Suprapubic skin (tissue), 4 donors: ENCODE results near the gene C4orf51. TPM values are rescaled to one million over a fixed set of nuclear protein-coding genes. Genes with fewer than 3 reads are reported as not detected.

Source experiments
- DNase-seq, 2 donors: peaks; one replicate each; pipeline ENCODE4 v3.0.0-alpha.2; 2019; ENCODE audit warnings: low spot score in 2 of 2
- H3K27ac ChIP-seq: fragments of 200-600 bp; sonication (generic); one replicate; pipeline ENCODE4 v1.5.1; 2019
- H3K27me3 ChIP-seq: fragments of 200-600 bp; sonication (generic); one replicate; pipeline ENCODE4 v1.5.1; 2019
- H3K36me3 ChIP-seq: fragments of 200-600 bp; sonication (generic); one replicate; pipeline ENCODE4 v1.5.1; 2019
- H3K4me1 ChIP-seq: fragments of 200-600 bp; sonication (generic); one replicate; pipeline ENCODE4 v1.5.1; 2019
- H3K4me3 ChIP-seq: fragments of 200-600 bp; sonication (generic); one replicate; pipeline ENCODE4 v1.5.1; 2019; ENCODE audit warnings: mild to moderate bottlenecking
- H3K9me3 ChIP-seq: fragments of 200-600 bp; sonication (generic); one replicate; pipeline ENCODE4 v1.5.1; 2019
- CTCF ChIP-seq, 2 donors: fragments of 200-600 bp in 1 of 2; fragments of 450-650 bp in 1 of 2; sonication (generic) in 1 of 2; IDR thresholded peaks; one replicate each; pipeline ENCODE4 v1.5.1; 2016 to 2019; ENCODE audit warnings: antibody characterized with exemption in 2 of 2, mild to moderate bottlenecking in 1 of 2, moderate library complexity in 1 of 2
- EP300 ChIP-seq: sonication (generic); formaldehyde crosslinking; IDR thresholded peaks from one replicate; pipeline ENCODE4 v1.6.1; 2017; ENCODE audit warnings: antibody characterized with exemption
- POLR2A ChIP-seq, 2 donors: fragments of 450-650 bp; IDR thresholded peaks; one replicate each; pipeline ENCODE4 v1.6.1; 2017; ENCODE audit warnings: antibody characterized with exemption in 2 of 2, mild to moderate bottlenecking in 2 of 2, moderate library complexity in 2 of 2
- POLR2AphosphoS5 ChIP-seq, 3 donors: sonication (generic); formaldehyde crosslinking; IDR thresholded peaks; one replicate each; pipeline ENCODE4 v1.6.1; 2017; ENCODE audit warnings: antibody characterized with exemption in 3 of 3
- WGBS: methylation state at CpG from one replicate; pipeline ENCODE4 v1.1.5; 2018; 5-methylcytosine and 5-hydroxymethylcytosine counted together
- total RNA-seq, 4 donors: library from RNA; depleted of rRNA; stranded (reverse); fragments of >200 nt; gene quantifications; one replicate each; pipeline ENCODE4 v1.1.0, GENCODE V29; 2016

The C4orf51 gene
- total RNA-seq, 4 donors from 2014 or later: not detected

- WGBS: 71% methylated on average over 1 of the region's 1 CpG
- H3K27me3 ChIP-seq: no peaks in the 10 kb centered on the region
- no peak for DNase-seq
- TF ChIP-seq CTCF (IDR thresholded peaks at IDR 0.05) (no peak), EP300 (no peak), POLR2A (IDR thresholded peaks at IDR 0.05) (no peak), POLR2AphosphoS5 (IDR thresholded peaks at IDR 0.05) (no peak)
- H3K27ac ChIP-seq: no peak overlapping the region
- H3K4me3 ChIP-seq: no peak overlapping the region
- no peaks in the 10 kb centered on the region for H3K9me3 ChIP-seq
- H3K4me1 ChIP-seq: no peaks in the 10 kb centered on the region
- H3K36me3 ChIP-seq: peaks cover 7% of the 10 kb centered on the region
Measured at GRCh38 chr4:145756244-145756643, 76.3 kb downstream of the C4orf51 start.

- 95% methylated on average over 1 of the region's 1 CpG for WGBS
- no peak overlapping the region for H3K4me3 ChIP-seq
- H3K27me3 ChIP-seq: no peaks in the 10 kb centered on the region
- no peaks in the 10 kb centered on the region for H3K4me1 ChIP-seq
- no peak for DNase-seq
- no peak overlapping the region for H3K27ac ChIP-seq
- peaks cover 13% of the 10 kb centered on the region for H3K36me3 ChIP-seq
- no peaks in the 10 kb centered on the region for H3K9me3 ChIP-seq
- no peak for TF ChIP-seq POLR2A (IDR thresholded peaks at IDR 0.05)
- TF ChIP-seq CTCF (IDR thresholded peaks at IDR 0.05): no peak
- TF ChIP-seq EP300: no peak
- TF ChIP-seq POLR2AphosphoS5 (IDR thresholded peaks at IDR 0.05): no peak
Measured at GRCh38 chr4:145757188-145757587, 77.2 kb downstream of the C4orf51 start.

GRCh38 chr4:145760176-145760575, 80.2 kb downstream of the C4orf51 start:
- Histone ChIP-seq H3K4me1 (no peaks in the 10 kb centered on the region), H3K27ac (no peak overlapping the region), H3K9me3 (no peaks in the 10 kb centered on the region), H3K36me3 (peaks cover 26% of the 10 kb centered on the region), H3K4me3 (no peak overlapping the region), H3K27me3 (no peaks in the 10 kb centered on the region)
- no peak for DNase-seq
- TF ChIP-seq EP300: no peak
- TF ChIP-seq POLR2AphosphoS5 (IDR thresholded peaks at IDR 0.05): no peak
- no peak for TF ChIP-seq CTCF (IDR thresholded peaks at IDR 0.05)
- WGBS: 91% methylated on average over 8 of the region's 8 CpGs

GRCh38 chr4:145760961-145761929, 81.3 kb downstream of the C4orf51 start:
- DNase-seq: no peak
- Histone ChIP-seq H3K9me3 (no peaks in the 10 kb centered on the region), H3K36me3 (peaks cover 30% of the 10 kb centered on the region), H3K4me3 (no peak overlapping the region), H3K4me1 (no peaks in the 10 kb centered on the region), H3K27me3 (no peaks in the 10 kb centered on the region), H3K27ac (no peak overlapping the region)
- WGBS: 96% methylated on average over 38 of the region's 49 CpGs
- TF ChIP-seq POLR2A (IDR thresholded peaks at IDR 0.05) (no peak), POLR2AphosphoS5 (IDR thresholded peaks at IDR 0.05) (no peak), EP300 (no peak), CTCF (IDR thresholded peaks at IDR 0.05) (no peak)

GRCh38 chr4:145762719-145763118, 82.8 kb downstream of the C4orf51 start:
- no peaks in the 10 kb centered on the region for H3K9me3 ChIP-seq
- H3K36me3 ChIP-seq: peaks cover 30% of the 10 kb centered on the region
- no peaks in the 10 kb centered on the region for H3K27me3 ChIP-seq
- TF ChIP-seq POLR2A (IDR thresholded peaks at IDR 0.05): no peak
- no peak for TF ChIP-seq EP300
- no peak for TF ChIP-seq POLR2AphosphoS5 (IDR thresholded peaks at IDR 0.05)
- TF ChIP-seq CTCF (IDR thresholded peaks at IDR 0.05): no peak
- H3K27ac ChIP-seq: no peak overlapping the region
- no peak for DNase-seq
- no peak overlapping the region for H3K4me3 ChIP-seq
- WGBS: 96% methylated on average over 8 of the region's 8 CpGs
- no peaks in the 10 kb centered on the region for H3K4me1 ChIP-seq
